Measurements from ENCODE around the gene CACTIN.

The CACTIN gene

GRCh38 chr19:3642987-3643673, 16.5 kb upstream of the CACTIN start:
- FAIRE-seq = no peak

GRCh38 chr19:3642296-3642695, 15.7 kb upstream of the CACTIN start:
- DNase-seq (ENCODE audit: insufficient read length) (no peak), FAIRE-seq (no peak)
- TF ChIP-seq POLR2AphosphoS5 (IDR thresholded peaks at IDR 0.05; ENCODE audit: low read depth, low read length) (no peak), TAF1 (IDR thresholded peaks at IDR 0.05; ENCODE audit: borderline replicate concordance, low read depth, low read length) (no peak), POLR2A (IDR thresholded peaks at IDR 0.05; ENCODE audit: low read depth, low read length) (no peak)

More at GRCh38 chr19:3642987-3643673, 16.5 kb upstream of the CACTIN start:
- TF ChIP-seq TAF1 (IDR thresholded peaks at IDR 0.05; ENCODE audit: borderline replicate concordance, low read depth, low read length) (no peak), POLR2A (IDR thresholded peaks at IDR 0.05; ENCODE audit: low read depth, low read length) (no peak), POLR2AphosphoS5 (IDR thresholded peaks at IDR 0.05; ENCODE audit: low read depth, low read length) (no peak)
- DNase-seq (ENCODE audit: insufficient read length) = no peak

GRCh38 chr19:3641515-3642269, 15.1 kb upstream of the CACTIN start:
- TF ChIP-seq POLR2AphosphoS5 (IDR thresholded peaks at IDR 0.05; ENCODE audit: low read depth, low read length) (no peak), TAF1 (IDR thresholded peaks at IDR 0.05; ENCODE audit: borderline replicate concordance, low read depth, low read length) (no peak), POLR2A (IDR thresholded peaks at IDR 0.05; ENCODE audit: low read depth, low read length) (no peak)
- FAIRE-seq = no peak
- DNase-seq (ENCODE audit: insufficient read length) = no peak

GRCh38 chr19:3639479-3639878, 12.9 kb upstream of the CACTIN start:
- FAIRE-seq = no peak
- no peak for TF ChIP-seq POLR2AphosphoS5 (IDR thresholded peaks at IDR 0.05; ENCODE audit: low read depth, low read length)
- no peak for DNase-seq (ENCODE audit: insufficient read length)

- DNase-seq (ENCODE audit: insufficient read length) = no peak
- FAIRE-seq = no peak
- TF ChIP-seq POLR2AphosphoS5 (IDR thresholded peaks at IDR 0.05; ENCODE audit: low read depth, low read length) (no peak), TAF1 (IDR thresholded peaks at IDR 0.05; ENCODE audit: borderline replicate concordance, low read depth, low read length) (no peak), POLR2A (IDR thresholded peaks at IDR 0.05; ENCODE audit: low read depth, low read length) (no peak)
These were observed 11.9 kb upstream of the CACTIN start for GRCh38 chr19:3638208-3639193.

- no peak for TF ChIP-seq POLR2AphosphoS5 (IDR thresholded peaks at IDR 0.05; ENCODE audit: low read depth, low read length)
- no peak for DNase-seq (ENCODE audit: insufficient read length)
- no peak for FAIRE-seq
These were observed 11.0 kb upstream of the CACTIN start for GRCh38 chr19:3637621-3638020.

GRCh38 chr19:3636962-3637361, 10.4 kb upstream of the CACTIN start:
- FAIRE-seq = no peak

GRCh38 chr19:3636506-3636905, 9.9 kb upstream of the CACTIN start:
- no peak for TF ChIP-seq TAF1 (IDR thresholded peaks at IDR 0.05; ENCODE audit: borderline replicate concordance, low read depth, low read length)
- TF ChIP-seq POLR2AphosphoS5 (IDR thresholded peaks at IDR 0.05; ENCODE audit: low read depth, low read length) = no peak
- TF ChIP-seq POLR2A (IDR thresholded peaks at IDR 0.05; ENCODE audit: low read depth, low read length) = no peak
- no peak for DNase-seq (ENCODE audit: insufficient read length)
- FAIRE-seq = no peak

More at GRCh38 chr19:3636962-3637361, 10.4 kb upstream of the CACTIN start:
- DNase-seq (ENCODE audit: insufficient read length) = no peak
- TF ChIP-seq POLR2A (IDR thresholded peaks at IDR 0.05; ENCODE audit: low read depth, low read length) (no peak), TAF1 (IDR thresholded peaks at IDR 0.05; ENCODE audit: borderline replicate concordance, low read depth, low read length) (no peak), POLR2AphosphoS5 (IDR thresholded peaks at IDR 0.05; ENCODE audit: low read depth, low read length) (no peak)

GRCh38 chr19:3634496-3635045, 8.0 kb upstream of the CACTIN start:
- FAIRE-seq = no peak

GRCh38 chr19:3633559-3633988, 7.0 kb upstream of the CACTIN start:
- no peak for TF ChIP-seq TAF1 (IDR thresholded peaks at IDR 0.05; ENCODE audit: borderline replicate concordance, low read depth, low read length)
- no peak for TF ChIP-seq POLR2A (IDR thresholded peaks at IDR 0.05; ENCODE audit: low read depth, low read length)
- TF ChIP-seq POLR2AphosphoS5 (IDR thresholded peaks at IDR 0.05; ENCODE audit: low read depth, low read length) = no peak
- FAIRE-seq (no peak), DNase-seq (ENCODE audit: insufficient read length) (no peak)

More at GRCh38 chr19:3634496-3635045, 8.0 kb upstream of the CACTIN start:
- no peak for TF ChIP-seq TAF1 (IDR thresholded peaks at IDR 0.05; ENCODE audit: borderline replicate concordance, low read depth, low read length)
- no peak for TF ChIP-seq POLR2AphosphoS5 (IDR thresholded peaks at IDR 0.05; ENCODE audit: low read depth, low read length)
- TF ChIP-seq POLR2A (IDR thresholded peaks at IDR 0.05; ENCODE audit: low read depth, low read length) = no peak
- DNase-seq (ENCODE audit: insufficient read length) = no peak
